CD14-positive monocyte (primary cell): Measurements from ENCODE around the gene ADD2. TPM values are rescaled to one million over a fixed set of nuclear protein-coding genes. Genes with fewer than 3 reads are reported as not detected.

Source experiments
- DNase-seq, 3 donors: peaks; one replicate each; pipeline ENCODE4 v3.0.0-alpha.2; 2011 to 2022
- H2AFZ ChIP-seq: 2 replicates; pipeline ENCODE4 v1.6.0; 2012; ENCODE audit warnings: mild to moderate bottlenecking, low read depth, low read length, inconsistent platforms; ENCODE audit not compliant: insufficient read depth, poor library complexity, severe bottlenecking
- H3K27ac ChIP-seq, 2 donors: 1 replicate in 1 of 2; 2 replicates in 1 of 2; pipeline ENCODE4 v1.5.1; 2012 to 2013; ENCODE audit warnings: low read length in 2 of 2, control low read depth in 1 of 2, inconsistent platforms in 1 of 2, low read depth in 1 of 2, mild to moderate bottlenecking in 1 of 2
- H3K27me3 ChIP-seq, 2 donors: one replicate each; pipeline versions ENCODE4 v1.6.0 to v1.6.1; 2011 to 2013; ENCODE audit warnings: low read length in 2 of 2; ENCODE audit not compliant: control insufficient read depth in 2 of 2, insufficient read depth in 2 of 2
- H3K36me3 ChIP-seq, 2 donors: replicated peaks in 1 of 2; 1 replicate in 1 of 2; 2 replicates in 1 of 2; pipeline versions ENCODE4 v1.5.1 to v1.6.1; 2012 to 2013; ENCODE audit warnings: low read length in 2 of 2, control low read depth in 1 of 2, inconsistent platforms in 1 of 2, mild to moderate bottlenecking in 1 of 2; ENCODE audit not compliant: insufficient read depth in 2 of 2, control insufficient read depth in 1 of 2
- H3K4me1 ChIP-seq, 2 donors: 1 replicate in 1 of 2; 2 replicates in 1 of 2; pipeline versions ENCODE4 v1.5.1 to v1.6.1; 2012 to 2013; ENCODE audit warnings: low read length in 2 of 2, control low read depth in 1 of 2, inconsistent platforms in 1 of 2, mild to moderate bottlenecking in 1 of 2, moderate library complexity in 1 of 2; ENCODE audit not compliant: insufficient read depth in 2 of 2, control insufficient read depth in 1 of 2
- H3K4me2 ChIP-seq: replicated peaks from 2 replicates; pipeline ENCODE3; 2012; ENCODE audit warnings: low read length, moderate library complexity, mild to moderate bottlenecking; ENCODE audit not compliant: poor library complexity, severe bottlenecking; ENCODE audit errors: extremely low read depth
- H3K4me3 ChIP-seq, 3 experiments: fragments of 200-600 bp in 1 of 3; sonication (generic) in 1 of 3; replicated peaks in 1 of 3; 1 replicate in 2 of 3; 2 replicates in 1 of 3; pipeline ENCODE4 v1.5.1; 2011 to 2013; ENCODE audit warnings: low read length in 3 of 3, mild to moderate bottlenecking in 3 of 3, control low read depth in 2 of 3, low read depth in 2 of 3, inconsistent platforms in 1 of 3, moderate library complexity in 1 of 3
- H3K79me2 ChIP-seq: 2 replicates; pipeline ENCODE4 v1.6.0; 2012; ENCODE audit warnings: mild to moderate bottlenecking, control low read depth, inconsistent platforms, low read length, moderate library complexity; ENCODE audit not compliant: insufficient read depth
- H3K9ac ChIP-seq: 2 replicates; pipeline ENCODE4 v1.6.0; 2017; ENCODE audit warnings: low read length, mild to moderate bottlenecking; ENCODE audit not compliant: insufficient read depth, poor library complexity, severe bottlenecking
- H3K9me3 ChIP-seq, 2 donors: replicated peaks in 1 of 2; 1 replicate in 1 of 2; 2 replicates in 1 of 2; pipeline versions ENCODE4 v1.5.1 to v1.6.1; 2012 to 2013; ENCODE audit warnings: low read length in 2 of 2, control low read depth in 1 of 2; ENCODE audit not compliant: control insufficient read depth in 1 of 2, insufficient read depth in 1 of 2
- H4K20me1 ChIP-seq: 2 replicates; pipeline ENCODE4 v1.6.0; 2012; ENCODE audit warnings: mild to moderate bottlenecking, low read length, control low read depth, moderate library complexity; ENCODE audit not compliant: insufficient read depth
- H3K27ac Mint-ChIP-seq, 7 donors: one replicate each; pipeline ENCODE4 v1.8.0; 2020; ENCODE audit warnings: mild to moderate bottlenecking in 7 of 7, mixed read lengths in 7 of 7, moderate library complexity in 6 of 7, inconsistent platforms in 2 of 7
- H3K27me3 Mint-ChIP-seq, 3 donors: one replicate each; pipeline ENCODE4 v1.8.0; 2021 to 2022; ENCODE audit warnings: low read depth in 3 of 3, mild to moderate bottlenecking in 3 of 3, mixed read lengths in 3 of 3, moderate library complexity in 3 of 3, inconsistent platforms in 1 of 3
- H3K36me3 Mint-ChIP-seq, 2 donors: one replicate each; pipeline ENCODE4 v1.8.0; 2020; ENCODE audit warnings: mixed read lengths in 2 of 2, inconsistent platforms in 1 of 2, mild to moderate bottlenecking in 1 of 2
- H3K4me1 Mint-ChIP-seq: one replicate; pipeline ENCODE4 v1.8.0; 2020; ENCODE audit warnings: mild to moderate bottlenecking, mixed read lengths
- H3K4me3 Mint-ChIP-seq, 2 donors: one replicate each; pipeline ENCODE4 v1.8.0; 2020; ENCODE audit warnings: mild to moderate bottlenecking in 2 of 2, mixed read lengths in 2 of 2, moderate library complexity in 1 of 2
- H3K9me3 Mint-ChIP-seq, 7 donors: one replicate each; pipeline ENCODE4 v1.8.0; 2020 to 2022; ENCODE audit warnings: mixed read lengths in 7 of 7, mild to moderate bottlenecking in 6 of 7, moderate library complexity in 6 of 7, inconsistent platforms in 2 of 7
- WGBS: methylation state at CpG from one replicate; pipeline ENCODE4 v1.1.5; 2013; ENCODE audit warnings: missing lambda C conversion rate; ENCODE audit not compliant: insufficient coverage; 5-methylcytosine and 5-hydroxymethylcytosine counted together
- intact Hi-C, 2 donors: fragments of 100-400 bp; cut with micrococcal nuclease; formaldehyde crosslinking; loops; one replicate each; pipeline versions ENCODE4 v1.15.0 to v1.15.1; 2023
- polyA plus RNA-seq, 3 donors: library from polyadenylated mRNA; depleted of rRNA in 1 of 3; unstranded in 2 of 3; stranded (reverse) in 1 of 3; fragments of 300-500 nt in 2 of 3; fragments of >200 nt in 1 of 3; fragmentation: Illumina TruSeq in 2 of 3; gene quantifications; 1 replicate in 2 of 3; 2 replicates in 1 of 3; pipeline ENCODE4 v1.2.3, GENCODE V29; 2012 to 2021
- TF ChIP-seq, protein P1 (sequence below): fragments of 200-600 bp; IDR thresholded peaks from one replicate; pipeline ENCODE4 v1.8.0; 2022; ENCODE audit warnings: antibody characterized with exemption, mild to moderate bottlenecking

ADD2 gene
- polyA plus RNA-seq, 3 donors: 0.18 to 0.56 (median 0.26) TPM

DNA sequence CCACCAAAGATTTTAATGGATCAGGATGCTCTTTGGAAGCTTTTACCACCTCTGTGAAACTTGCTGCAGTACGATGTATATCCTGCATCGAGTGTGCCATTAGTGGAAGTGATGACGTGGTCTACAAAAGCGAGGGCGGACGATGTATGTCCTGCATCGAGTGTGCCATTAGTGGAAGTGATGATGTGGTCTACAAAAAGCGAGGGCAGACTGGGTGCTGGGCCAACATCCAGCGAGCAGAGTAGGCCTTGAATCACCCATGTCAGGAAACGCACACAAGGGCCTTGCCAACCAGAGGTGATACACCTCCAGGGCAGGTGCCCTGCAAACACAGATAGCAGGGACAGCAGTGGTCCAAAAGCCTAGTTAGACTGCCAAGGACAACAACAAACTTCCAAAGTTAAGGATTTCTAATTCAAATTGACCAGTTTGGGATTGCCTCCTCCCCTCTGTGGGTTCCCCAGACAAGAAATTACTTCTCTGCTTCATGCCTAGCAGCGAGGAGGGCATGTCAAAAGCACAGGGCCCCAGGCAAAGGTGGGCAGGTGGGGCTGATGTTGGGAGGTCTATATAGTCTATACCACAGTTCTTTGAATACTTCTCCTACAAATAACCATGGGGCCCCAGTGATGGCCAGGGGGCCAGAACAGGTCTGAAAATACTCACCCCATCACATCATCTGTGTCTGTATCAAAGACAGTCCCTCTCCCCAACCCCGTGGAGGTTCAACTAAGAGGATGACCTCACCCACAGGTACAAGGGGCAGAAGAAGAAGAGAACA, 70.2 kb downstream of the ADD2 start:
- Mint-ChIP-seq H3K9me3 (no peaks in the 10 kb centered on the region), H3K27ac (no peak overlapping the region), H3K4me1 (no peaks in the 10 kb centered on the region), H3K4me3 (no peak overlapping the region), H3K27me3 (peaks cover 6 to 10% (median 9%) of the 10 kb centered on the region in 3 donors), H3K36me3 (no peaks in the 10 kb centered on the region)
- intact Hi-C loops: no loop called here
- no peaks in the 10 kb centered on the region for H3K36me3 ChIP-seq
- H3K4me3 ChIP-seq: no peak overlapping the region
- no peaks in the 10 kb centered on the region for H3K27me3 ChIP-seq
- WGBS: 91% methylated on average over 9 of the region's 12 CpGs
- no peaks in the 10 kb centered on the region for H3K4me1 ChIP-seq
- H3K79me2 ChIP-seq: no peaks in the 10 kb centered on the region
- no peak overlapping the region for H2AFZ ChIP-seq
- no peak overlapping the region for H3K27ac ChIP-seq
- no peak overlapping the region for H3K4me2 ChIP-seq
- H4K20me1 ChIP-seq: no peaks in the 10 kb centered on the region
- no peaks in the 10 kb centered on the region for H3K9me3 ChIP-seq
- no peak overlapping the region for H3K9ac ChIP-seq
- TF ChIP-seq, protein P1, sequence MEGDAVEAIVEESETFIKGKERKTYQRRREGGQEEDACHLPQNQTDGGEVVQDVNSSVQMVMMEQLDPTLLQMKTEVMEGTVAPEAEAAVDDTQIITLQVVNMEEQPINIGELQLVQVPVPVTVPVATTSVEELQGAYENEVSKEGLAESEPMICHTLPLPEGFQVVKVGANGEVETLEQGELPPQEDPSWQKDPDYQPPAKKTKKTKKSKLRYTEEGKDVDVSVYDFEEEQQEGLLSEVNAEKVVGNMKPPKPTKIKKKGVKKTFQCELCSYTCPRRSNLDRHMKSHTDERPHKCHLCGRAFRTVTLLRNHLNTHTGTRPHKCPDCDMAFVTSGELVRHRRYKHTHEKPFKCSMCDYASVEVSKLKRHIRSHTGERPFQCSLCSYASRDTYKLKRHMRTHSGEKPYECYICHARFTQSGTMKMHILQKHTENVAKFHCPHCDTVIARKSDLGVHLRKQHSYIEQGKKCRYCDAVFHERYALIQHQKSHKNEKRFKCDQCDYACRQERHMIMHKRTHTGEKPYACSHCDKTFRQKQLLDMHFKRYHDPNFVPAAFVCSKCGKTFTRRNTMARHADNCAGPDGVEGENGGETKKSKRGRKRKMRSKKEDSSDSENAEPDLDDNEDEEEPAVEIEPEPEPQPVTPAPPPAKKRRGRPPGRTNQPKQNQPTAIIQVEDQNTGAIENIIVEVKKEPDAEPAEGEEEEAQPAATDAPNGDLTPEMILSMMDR: no peak
- no peak for DNase-seq

DNA sequence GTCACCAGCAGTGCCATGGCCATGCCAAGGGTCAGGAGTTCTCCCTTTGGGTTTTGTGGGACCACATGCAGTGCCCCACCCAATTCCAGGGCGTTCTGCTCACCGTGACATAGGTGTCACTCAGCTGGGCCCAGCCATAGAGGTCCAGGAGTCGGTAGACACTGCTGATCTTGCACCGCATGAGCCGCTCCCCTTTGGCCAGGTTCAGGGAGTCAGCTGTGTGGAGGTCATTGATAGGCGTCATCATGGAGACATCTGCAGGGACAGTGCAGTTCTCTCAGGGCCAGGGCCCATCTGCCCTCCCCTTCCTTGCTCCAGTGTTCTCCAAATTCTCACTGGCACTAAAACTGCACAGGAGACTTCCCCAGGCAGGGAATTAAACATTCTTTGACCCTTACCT, 71.9 kb downstream of the ADD2 start:
- peaks cover 1 to 7% (median 6%) of the 10 kb centered on the region in 3 donors for H3K27me3 Mint-ChIP-seq
- no peak overlapping the region for H2AFZ ChIP-seq
- no peaks in the 10 kb centered on the region for H3K36me3 ChIP-seq
- no peak overlapping the region for H3K27ac Mint-ChIP-seq
- H3K4me3 Mint-ChIP-seq: no peak overlapping the region
- H3K27ac ChIP-seq: no peak overlapping the region
- H3K36me3 Mint-ChIP-seq: no peaks in the 10 kb centered on the region
- TF ChIP-seq, protein P1: no peak
- H3K27me3 ChIP-seq: no peaks in the 10 kb centered on the region
- no peaks in the 10 kb centered on the region for H3K4me1 Mint-ChIP-seq
- no peak overlapping the region for H3K4me3 ChIP-seq
- H4K20me1 ChIP-seq: no peaks in the 10 kb centered on the region
- no peak for DNase-seq
- intact Hi-C loops: no loop called here
- no peaks in the 10 kb centered on the region for H3K9me3 ChIP-seq
- H3K79me2 ChIP-seq: no peaks in the 10 kb centered on the region
- H3K4me1 ChIP-seq: no peaks in the 10 kb centered on the region
- WGBS: 94% methylated on average over 4 of the region's 6 CpGs
- H3K4me2 ChIP-seq: no peak overlapping the region
- H3K9me3 Mint-ChIP-seq: no peaks in the 10 kb centered on the region
- no peak overlapping the region for H3K9ac ChIP-seq
